Heart left ventricle (tissue), 16 donors: ENCODE data around the gene ATP5PD. TPM values are rescaled to one million over a fixed set of nuclear protein-coding genes. Genes with fewer than 3 reads are reported as not detected.
A peak's percentile ranks its signal among the peaks of the same experiment; 100 is the strongest.

Source experiments
- ATAC-seq, 4 donors: fragments of 200-7000 bp; cut with Tn5 transposase; one replicate each; pipeline ENCODE4 v1.9.1; 2020 to 2022; ENCODE audit warnings: moderate library complexity in 4 of 4, mild to moderate bottlenecking in 3 of 4, moderate number of reproducible peaks in 1 of 4
- DNase-seq, 5 donors: peaks; one replicate each; pipeline ENCODE4 v3.0.0-alpha.2; 2020
- H3K27ac ChIP-seq, 12 donors: fragments of 200-600 bp; sonication (generic) in 4 of 12; one replicate each; pipeline versions ENCODE4 v1.5.0 to v1.8.0; 2016 to 2022; ENCODE audit warnings: mild to moderate bottlenecking in 2 of 12
- H3K27me3 ChIP-seq, 9 donors: fragments of 200-600 bp; sonication (generic) in 2 of 9; one replicate each; pipeline versions ENCODE4 v1.5.1 to v1.8.0; 2016 to 2022; ENCODE audit warnings: mild to moderate bottlenecking in 3 of 9
- H3K36me3 ChIP-seq, 9 donors: fragments of 200-600 bp; sonication (generic) in 2 of 9; one replicate each; pipeline versions ENCODE4 v1.5.0 to v1.8.0; 2018 to 2022; ENCODE audit warnings: mild to moderate bottlenecking in 2 of 9
- H3K4me1 ChIP-seq, 12 donors: fragments of 200-600 bp; sonication (generic) in 4 of 12; one replicate each; pipeline versions ENCODE4 v1.5.0 to v1.8.0; 2016 to 2022; ENCODE audit warnings: mild to moderate bottlenecking in 3 of 12
- H3K4me3 ChIP-seq, 12 donors: fragments of 200-600 bp; sonication (generic) in 4 of 12; one replicate each; pipeline versions ENCODE4 v1.5.0 to v1.8.0; 2017 to 2022; ENCODE audit warnings: mild to moderate bottlenecking in 9 of 12, moderate library complexity in 4 of 12
- H3K9me3 ChIP-seq, 12 donors: fragments of 200-600 bp; sonication (generic) in 4 of 12; one replicate each; pipeline versions ENCODE4 v1.5.0 to v1.8.0; 2016 to 2022; ENCODE audit warnings: mild to moderate bottlenecking in 1 of 12
- CTCF ChIP-seq, 12 donors: fragments of 200-600 bp; sonication (generic) in 4 of 12; IDR thresholded peaks; one replicate each; pipeline versions ENCODE4 v1.5.0 to v1.8.0; 2018 to 2022; ENCODE audit warnings: antibody characterized with exemption in 12 of 12, mild to moderate bottlenecking in 5 of 12
- POLR2A ChIP-seq, 2 donors: fragments of 450-650 bp; IDR thresholded peaks; one replicate each; pipeline ENCODE4 v1.6.1; 2017; ENCODE audit warnings: antibody characterized with exemption in 2 of 2, mild to moderate bottlenecking in 2 of 2, moderate library complexity in 2 of 2
- WGBS, 4 donors: extraction: QIAGEN DNeasy Blood & Tissue Kit in 2 of 4; methylation state at CpG; one replicate each; pipeline versions ENCODE4 v1.1.5 to v1.1.7; 2013 to 2018; 5-methylcytosine and 5-hydroxymethylcytosine counted together
- intact Hi-C, 10 donors: fragments of 100-400 bp; cut with DNase I; formaldehyde crosslinking; loops; one replicate each; pipeline versions ENCODE4 v1.11.1 to v1.14.2; 2022
- long read RNA-seq, 3 donors: library from polyadenylated mRNA; unstranded; transcript quantifications; one replicate each; pipeline ENCODE4 v2.0.0, GENCODE V29; 2020 to 2021
- polyA plus RNA-seq, 2 donors: library from polyadenylated mRNA; stranded (reverse); fragments of 200-250 nt; gene quantifications; one replicate each; pipeline ENCODE4 v1.2.3, GENCODE V29; 2013
- total RNA-seq, 9 donors: library from RNA; depleted of rRNA in 2 of 9; stranded (reverse); fragments of >200 nt in 2 of 9; fragmentation: NEBNext Ultra II Directional in 3 of 9; extraction: Animal tissue kit (Norgen Biotek cat#: 25700) in 3 of 9; gene quantifications; one replicate each; pipeline versions ENCODE4 v1.1.0 to v1.2.4, GENCODE V29; 2016 to 2023
- donor health status: ischemic (EF 13 %, LVEDD 7.1; RV severe dilation, severe dysfunction).
- donor health status: healthy with polysubstance abuse.
- donor health status: DM: no; HTN: yes; CAD: no.
- donor health status: DM: no; HTN: no; CAD: no.
- donor health status: ischemic (EF 25% LVEDD 6.9; RV normal size, moderate dysfunction).
- donor health status: ischemic (EF 25% LVEDD 5.7; RV mildly dilated, moderate dysfunction).
- donor health status: healthy.
- donor health status: DM: yes; HTN: yes; CAD: no.
- donor health status: ischemic (EF 35%, LVEDD 5.7; RV mildly dilated, moderate dysfunction).
- donor health status: nonischemic (EF 11% LVEDD 7.7; RV severe dilation, severe dysfunction).
- donor health status: DM: yes; HTN: yes; CAD: no.
- donor health status: PGD.
- donor health status: ischemic (EF 29% LVEDD 5.4; RV normal size, mild dysfunction).
- donor health status: nonischemic (EF 23%, LVEDD 6.1; RV moderate dilation, normal function).

ATP5PD gene
- total RNA-seq, result 1,000 to 10,000 TPM in 1 of 9 donors, 100 to 1,000 TPM in 8; 597 to 1,208 (median 875) TPM
- polyA plus RNA-seq, result 1,000 to 10,000 TPM in 1 of 2 donors, 100 to 1,000 TPM in 1; 725 to 2,623 TPM
- long read RNA-seq, donor 1, transcript ATP5PD-204 (2 exons, 2,191 nt), result minor isoform, 5 of 321 reads
- long read RNA-seq, donor 1, transcript ATP5PD-201 (6 exons, 603 nt), result major isoform, 292 of 321 reads
- long read RNA-seq, donor 1, partial matches to known transcripts, result 13 of 321 reads
- long read RNA-seq, donor 1, other reads (novel, unspliced or antisense), result 9 of 321 reads
- long read RNA-seq, donor 2, transcript ATP5PD-201 (6 exons, 603 nt), result major isoform, 113 of 137 reads
- long read RNA-seq, donor 2, partial matches to known transcripts, result 20 of 137 reads
- long read RNA-seq, donor 2, other reads (novel, unspliced or antisense), result 4 of 137 reads
- long read RNA-seq, donor 3, transcript ATP5PD-201 (6 exons, 603 nt), result major isoform, 149 of 166 reads
- long read RNA-seq, donor 3, partial matches to known transcripts, result 11 of 166 reads
- long read RNA-seq, donor 3, other reads (novel, unspliced or antisense), result 5 of 166 reads

GRCh38 chr17:75046407-75047289, at the start of gene ATP5PD, which contains the start of gene KCTD2:
TSS of gene ATP5PD (minus strand) at chr17:75046969. CDS start at chr17:75042650, 4,319 bp downstream.
TSS of gene KCTD2 (plus strand) at chr17:75047225. CDS start at chr17:75047251, 26 bp downstream.
- H3K4me1 ChIP-seq, result peaks cover 0 to 44% (median 24%) of the 10 kb centered on the region in 12 donors
- H3K36me3 ChIP-seq, result peaks cover 0 to 44% (median 26%) of the 10 kb centered on the region in 9 donors
- ATAC-seq (peak; percentile 97 to 99 (median 98)), DNase-seq (peak; percentile 96 to 98 (median 97))
- H3K9me3 ChIP-seq, result no peaks in the 10 kb centered on the region
- 0% methylated on average over 20 to 72 of the region's 72 CpGs for WGBS, 4 donors
- H3K27me3 ChIP-seq, result no peaks in the 10 kb centered on the region
- peak within 1 kb of the TSS; percentile 72 to 99 (median 94) for H3K4me3 ChIP-seq
- TF ChIP-seq POLR2A (IDR thresholded peaks at IDR 0.05) (peak; percentile 91 to 95), CTCF (IDR thresholded peaks at IDR 0.05) (peak in 1 of 12 donors; percentile 15)
- intact Hi-C loops, result loop anchor here in 2 of 10 donors (5.0 kb wide), 2 partner anchors 64 to 84 kb away; no protein-coding TSS in a partner anchor
- H3K27ac ChIP-seq, result peak within 1 kb of the TSS; percentile 94 to 100 (median 99)

GRCh38 chr17:75096082-75096625, 49.4 kb upstream of the ATP5PD start:
- Histone ChIP-seq H3K4me1 (peaks cover 0 to 18% (median 13%) of the 10 kb centered on the region in 12 donors), H3K36me3 (peaks cover 0 to 31% (median 14%) of the 10 kb centered on the region in 9 donors), H3K27ac (peak overlapping the region in 10 of 12 donors; percentile 9 to 78 (median 50)), H3K27me3 (no peaks in the 10 kb centered on the region), H3K4me3 (peak overlapping the region in 1 of 12 donors; percentile 15), H3K9me3 (no peaks in the 10 kb centered on the region)
- TF ChIP-seq CTCF (IDR thresholded peaks at IDR 0.05), result no peak
- peak in 1 of 2 donors; percentile 10 for TF ChIP-seq POLR2A (IDR thresholded peaks at IDR 0.05)
- intact Hi-C loops, result no loop called here
- 24 to 41% (median 29%) methylated on average over 11 to 14 of the region's 14 CpGs for WGBS, 4 donors
- DNase-seq (peak; percentile 73 to 83 (median 78)), ATAC-seq (peak; percentile 79 to 95 (median 90))

GRCh38 chr17:75094871-75095399, 48.2 kb upstream of the ATP5PD start:
- 75 to 88% (median 78%) methylated on average over 10 to 16 of the region's 16 CpGs for WGBS, 4 donors
- DNase-seq (no peak), ATAC-seq (no peak)
- H3K9me3 ChIP-seq, result no peaks in the 10 kb centered on the region
- H3K27ac ChIP-seq, result no peak overlapping the region
- H3K4me1 ChIP-seq, result peaks cover 0 to 30% (median 20%) of the 10 kb centered on the region in 12 donors
- TF ChIP-seq CTCF (IDR thresholded peaks at IDR 0.05), result no peak
- H3K27me3 ChIP-seq, result no peaks in the 10 kb centered on the region
- H3K36me3 ChIP-seq, result peaks cover 0 to 19% (median 7%) of the 10 kb centered on the region in 9 donors
- intact Hi-C loops, result no loop called here
- H3K4me3 ChIP-seq, result no peak overlapping the region
